ENCODE measurements around the gene EP400.

The EP400 gene

GRCh38 chr12:131911851-131912477 lies 37.8 kb upstream of the EP400 start:
- no peak for FAIRE-seq

GRCh38 chr12:131912518-131913274 lies 37.0 kb upstream of the EP400 start:
- no peak for FAIRE-seq

- no peak for FAIRE-seq
Measured at GRCh38 chr12:131913666-131914065, 36.1 kb upstream of the EP400 start.

GRCh38 chr12:131914179-131914702 lies 35.5 kb upstream of the EP400 start:
- FAIRE-seq = no peak

GRCh38 chr12:131915000-131915689 lies 34.6 kb upstream of the EP400 start:
- FAIRE-seq = no peak

GRCh38 chr12:131915823-131916222 lies 33.9 kb upstream of the EP400 start:
- no peak for FAIRE-seq

- FAIRE-seq = no peak
Measured at GRCh38 chr12:131916306-131917138, 33.2 kb upstream of the EP400 start.

- no peak for FAIRE-seq
Measured at GRCh38 chr12:131917139-131917710, 32.5 kb upstream of the EP400 start.

GRCh38 chr12:131917711-131918306 lies 31.9 kb upstream of the EP400 start:
- no peak for FAIRE-seq

- FAIRE-seq = no peak
Measured at GRCh38 chr12:131918311-131919050, 31.3 kb upstream of the EP400 start.

GRCh38 chr12:131919051-131919347 lies 30.7 kb upstream of the EP400 start:
- FAIRE-seq = no peak

GRCh38 chr12:131919366-131920156 lies 30.2 kb upstream of the EP400 start:
- FAIRE-seq = no peak

GRCh38 chr12:131920157-131920508 lies 29.6 kb upstream of the EP400 start:
- FAIRE-seq = no peak

- no peak for FAIRE-seq
Measured at GRCh38 chr12:131920902-131921840, 28.6 kb upstream of the EP400 start.

GRCh38 chr12:131921866-131922769 lies 27.6 kb upstream of the EP400 start:
- no peak for FAIRE-seq

GRCh38 chr12:131922772-131923171 lies 27.0 kb upstream of the EP400 start:
- FAIRE-seq = no peak

- no peak for FAIRE-seq
Measured at GRCh38 chr12:131923260-131923659, 26.5 kb upstream of the EP400 start.
